Immature natural killer cell (primary cell): ENCODE measurements around the gene TSPAN7. TPM values are rescaled to one million over a fixed set of nuclear protein-coding genes. Genes with fewer than 3 reads are reported as not detected.

Source experiments
- DNase-seq, 3 donors: peaks; one replicate each; pipeline ENCODE4 v3.0.0; 2022; ENCODE audit warnings: mixed read lengths in 1 of 3
- H3K27ac Mint-ChIP-seq, 6 donors: one replicate each; pipeline ENCODE4 v1.8.0; 2020; ENCODE audit warnings: mixed read lengths in 6 of 6, mild to moderate bottlenecking in 5 of 6, inconsistent platforms in 4 of 6, moderate library complexity in 3 of 6
- H3K27me3 Mint-ChIP-seq, 3 donors: one replicate each; pipeline ENCODE4 v1.8.0; 2020 to 2021; ENCODE audit warnings: low read depth in 3 of 3, mild to moderate bottlenecking in 3 of 3, mixed read lengths in 3 of 3, moderate library complexity in 3 of 3, inconsistent platforms in 1 of 3
- H3K36me3 Mint-ChIP-seq, 3 donors: one replicate each; pipeline ENCODE4 v1.8.0; 2020; ENCODE audit warnings: mixed read lengths in 3 of 3, inconsistent platforms in 2 of 3, mild to moderate bottlenecking in 2 of 3
- H3K4me1 Mint-ChIP-seq, 2 donors: one replicate each; pipeline ENCODE4 v1.8.0; 2020; ENCODE audit warnings: inconsistent platforms in 2 of 2, mild to moderate bottlenecking in 2 of 2, mixed read lengths in 2 of 2, moderate library complexity in 1 of 2
- H3K4me3 Mint-ChIP-seq, 5 donors: one replicate each; pipeline ENCODE4 v1.8.0; 2020; ENCODE audit warnings: mild to moderate bottlenecking in 5 of 5, mixed read lengths in 5 of 5, inconsistent platforms in 3 of 5, moderate library complexity in 3 of 5
- H3K9me3 Mint-ChIP-seq, 6 donors: one replicate each; pipeline ENCODE4 v1.8.0; 2020; ENCODE audit warnings: mild to moderate bottlenecking in 6 of 6, mixed read lengths in 6 of 6, inconsistent platforms in 4 of 6, moderate library complexity in 3 of 6
- polyA plus RNA-seq, 3 donors: library from polyadenylated mRNA; unstranded; fragments of 300-500 nt; fragmentation: Illumina TruSeq; gene quantifications; one replicate each; pipeline ENCODE4 v1.2.3, GENCODE V29; 2021

TSPAN7 gene
- polyA plus RNA-seq, 3 donors from 2014 or later, result 0.16 to 0.61 TPM; not detected in 1

DNA sequence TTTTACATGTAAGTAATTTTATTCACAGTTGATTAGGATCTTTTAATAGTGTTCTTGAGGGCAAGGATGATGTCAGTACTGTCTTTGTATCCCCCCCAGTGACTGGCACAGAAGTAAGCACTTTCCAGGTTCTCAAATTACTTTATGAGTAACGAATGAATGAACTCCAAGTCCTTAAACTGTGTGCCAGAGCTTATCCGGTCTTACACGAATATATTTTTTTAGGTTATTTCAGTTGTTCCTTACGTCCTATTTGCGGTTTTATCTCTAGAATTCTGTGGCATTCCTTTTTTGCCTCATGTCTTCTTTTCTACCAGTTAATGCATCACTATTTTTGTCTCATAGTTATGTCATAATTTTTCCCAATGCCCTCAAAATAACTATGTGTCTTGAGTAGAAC, 133.1 kb downstream of the TSPAN7 start:
- DNase-seq, result no peak
- Mint-ChIP-seq H3K9me3 (no peaks in the 10 kb centered on the region), H3K4me3 (no peak overlapping the region), H3K4me1 (no peaks in the 10 kb centered on the region), H3K36me3 (no peaks in the 10 kb centered on the region), H3K27ac (no peak overlapping the region), H3K27me3 (peaks cover 0 to 6% (median 4%) of the 10 kb centered on the region in 3 donors)

DNA sequence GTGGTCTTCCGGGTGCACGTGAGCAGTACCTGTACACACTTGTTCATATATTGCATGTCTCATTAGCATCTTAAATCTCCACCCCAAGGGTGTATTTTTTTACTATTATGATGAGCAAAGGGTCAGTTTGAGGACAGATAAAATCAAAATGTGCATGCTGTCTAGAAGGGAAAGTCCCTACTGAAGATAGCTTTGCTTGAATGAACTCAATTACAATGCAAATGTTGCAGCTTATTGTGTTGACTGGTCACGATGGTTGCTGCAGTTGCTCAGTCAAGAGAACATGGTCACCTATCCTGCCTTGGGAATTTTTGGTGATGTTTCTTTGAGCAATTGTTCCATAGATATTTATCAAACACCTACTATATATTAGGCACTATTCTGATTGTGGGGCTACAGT, 136.1 kb downstream of the TSPAN7 start:
- peaks cover 0 to 3% (median 0%) of the 10 kb centered on the region in 6 donors for H3K9me3 Mint-ChIP-seq
- no peak for DNase-seq
- H3K36me3 Mint-ChIP-seq, result no peaks in the 10 kb centered on the region
- H3K4me1 Mint-ChIP-seq, result peaks cover 0 to 6% of the 10 kb centered on the region in 2 donors
- no peak overlapping the region for H3K27ac Mint-ChIP-seq
- H3K27me3 Mint-ChIP-seq, result peaks cover 2 to 3% (median 3%) of the 10 kb centered on the region in 3 donors
- no peak overlapping the region for H3K4me3 Mint-ChIP-seq

DNA sequence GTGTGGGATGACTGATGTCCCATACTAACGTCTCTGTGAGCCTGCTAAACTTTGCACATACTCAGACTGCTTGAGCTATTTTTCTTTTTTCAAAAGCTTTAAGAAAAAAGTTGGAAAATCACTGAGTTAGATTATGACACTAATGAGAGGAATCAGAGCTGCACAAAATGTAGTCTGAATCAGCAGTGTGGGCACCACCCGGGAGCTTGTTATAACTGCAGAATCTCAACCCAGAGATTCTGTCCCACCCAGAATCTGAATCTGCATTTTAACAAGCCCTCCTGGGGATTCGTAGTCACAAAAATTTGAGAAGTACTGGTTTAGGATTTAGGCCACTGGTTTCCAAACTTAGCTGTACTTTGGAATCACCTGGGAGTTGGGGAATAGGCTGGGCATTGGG, 137.8 kb downstream of the TSPAN7 start:
- H3K4me1 Mint-ChIP-seq, result peaks cover 0 to 6% of the 10 kb centered on the region in 2 donors

DNA sequence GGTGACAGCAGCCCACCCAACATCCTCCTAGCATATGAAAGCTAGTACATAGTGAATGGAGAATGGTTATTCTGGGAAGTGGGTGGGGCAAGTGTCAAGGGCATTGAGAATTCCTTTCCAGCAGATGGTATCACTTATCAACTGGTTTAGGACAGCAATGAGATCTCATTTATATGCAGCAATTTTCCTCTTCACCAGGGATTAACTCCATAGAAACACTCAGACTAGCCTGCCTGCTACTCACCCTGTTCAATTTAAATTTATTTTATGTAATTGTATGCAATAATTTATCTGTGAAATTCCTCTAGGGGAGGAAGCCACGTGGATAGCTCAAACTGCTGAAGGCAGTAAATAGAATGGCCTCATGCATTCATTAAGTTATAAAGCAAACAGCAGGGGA, 138.4 kb downstream of the TSPAN7 start:
- H3K4me3 Mint-ChIP-seq, result no peak overlapping the region
- peaks cover 0 to 6% of the 10 kb centered on the region in 2 donors for H3K4me1 Mint-ChIP-seq
- peaks cover 2 to 6% (median 3%) of the 10 kb centered on the region in 3 donors for H3K27me3 Mint-ChIP-seq
- peaks cover 0 to 3% (median 0%) of the 10 kb centered on the region in 6 donors for H3K9me3 Mint-ChIP-seq
- DNase-seq, result no peak
- H3K27ac Mint-ChIP-seq, result no peak overlapping the region
- no peaks in the 10 kb centered on the region for H3K36me3 Mint-ChIP-seq

More for the DNA sequence above, 137.8 kb downstream of the TSPAN7 start:
- no peak for DNase-seq
- Mint-ChIP-seq H3K27me3 (peaks cover 2 to 6% (median 3%) of the 10 kb centered on the region in 3 donors), H3K4me3 (no peak overlapping the region), H3K27ac (no peak overlapping the region), H3K9me3 (peaks cover 0 to 3% (median 0%) of the 10 kb centered on the region in 6 donors), H3K36me3 (no peaks in the 10 kb centered on the region)

DNA sequence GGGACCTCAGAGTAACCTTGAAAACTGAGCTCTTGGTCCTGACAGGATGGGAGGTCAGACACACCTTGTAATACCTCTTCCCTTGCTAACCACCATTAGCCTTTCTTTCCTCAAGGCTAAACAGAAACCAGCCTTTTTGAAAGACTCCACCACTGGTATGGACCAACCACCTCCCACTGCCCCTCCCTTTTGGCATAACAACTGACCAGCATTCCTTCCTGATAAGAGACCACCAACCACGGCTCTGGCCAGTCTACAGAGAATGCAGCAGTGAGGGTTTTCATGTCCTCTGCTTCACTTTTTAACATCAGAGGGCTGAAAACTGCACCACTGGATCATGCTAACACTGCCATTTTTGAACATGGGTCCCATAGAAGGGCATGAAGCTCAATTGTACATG, 139.7 kb downstream of the TSPAN7 start:
- peaks cover 0 to 3% (median 0%) of the 10 kb centered on the region in 6 donors for H3K9me3 Mint-ChIP-seq
- no peak for DNase-seq
- peaks cover 2 to 6% (median 3%) of the 10 kb centered on the region in 3 donors for H3K27me3 Mint-ChIP-seq
- H3K4me3 Mint-ChIP-seq, result no peak overlapping the region
- H3K27ac Mint-ChIP-seq, result no peak overlapping the region
- peaks cover 0 to 6% of the 10 kb centered on the region in 2 donors for H3K4me1 Mint-ChIP-seq
- H3K36me3 Mint-ChIP-seq, result no peaks in the 10 kb centered on the region

DNA sequence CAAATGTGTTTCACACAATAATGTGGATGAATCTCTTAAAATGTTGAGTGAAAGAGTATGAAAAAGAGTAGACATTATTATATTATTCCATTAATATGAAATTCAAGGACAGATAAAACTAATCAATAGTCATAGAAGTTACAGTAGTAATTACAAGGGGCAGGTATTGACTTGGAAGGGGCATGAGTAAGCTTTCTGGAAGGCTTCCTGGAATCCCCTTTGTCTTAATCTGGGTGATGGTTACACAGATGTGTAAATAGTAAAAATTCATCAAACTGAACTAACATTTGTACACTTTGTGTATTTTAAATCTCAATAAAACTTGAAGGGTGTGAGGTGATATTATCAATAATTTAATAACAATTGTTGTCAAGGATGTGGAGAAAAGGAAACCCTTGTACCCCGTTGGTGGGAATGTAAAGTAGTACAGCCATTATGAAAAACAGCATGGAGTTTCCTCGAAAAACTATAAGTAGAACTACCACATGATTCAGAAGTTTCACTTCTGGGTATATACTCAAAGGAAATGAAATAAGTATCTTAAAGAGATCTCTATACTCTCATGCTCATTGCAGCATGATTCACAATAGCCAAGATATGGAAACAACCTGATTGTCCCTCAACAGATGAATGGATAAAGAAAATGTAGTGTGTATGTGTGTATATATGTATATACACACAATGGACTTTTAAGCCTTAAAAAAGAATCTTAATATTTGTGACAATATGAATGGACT, 143.0 kb downstream of the TSPAN7 start:
- Mint-ChIP-seq H3K4me3 (no peak overlapping the region), H3K36me3 (no peaks in the 10 kb centered on the region), H3K4me1 (peaks cover 0 to 6% of the 10 kb centered on the region in 2 donors), H3K27me3 (peaks cover 2 to 8% (median 5%) of the 10 kb centered on the region in 3 donors), H3K9me3 (peaks cover 0 to 3% (median 0%) of the 10 kb centered on the region in 6 donors), H3K27ac (no peak overlapping the region)
- DNase-seq, result no peak

DNA sequence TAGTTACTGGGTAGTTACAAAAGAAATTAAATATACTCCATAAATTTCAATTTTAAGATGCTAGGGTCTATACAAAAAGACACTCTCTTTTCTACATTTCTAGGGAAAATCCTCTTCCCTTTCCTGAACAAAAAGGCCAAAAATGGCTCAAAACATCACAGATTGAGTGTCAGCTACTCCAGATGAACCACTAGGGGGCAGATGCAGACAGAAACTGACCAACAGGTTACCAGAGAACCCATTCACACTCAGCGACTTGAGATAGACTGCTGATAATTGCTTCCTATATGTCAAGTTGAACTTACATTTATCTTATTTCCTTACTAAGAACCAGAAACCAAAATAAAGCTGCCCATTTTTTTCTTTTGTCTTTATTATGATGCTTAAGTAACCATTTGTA, 156.5 kb downstream of the TSPAN7 start:
- H3K9me3 Mint-ChIP-seq, result peaks cover 0 to 2% (median 0%) of the 10 kb centered on the region in 6 donors
- H3K4me1 Mint-ChIP-seq, result peaks cover 2 to 10% of the 10 kb centered on the region in 2 donors
- H3K27me3 Mint-ChIP-seq, result peaks cover 0 to 12% (median 0%) of the 10 kb centered on the region in 3 donors
- H3K4me3 Mint-ChIP-seq, result no peak overlapping the region
- H3K36me3 Mint-ChIP-seq, result no peaks in the 10 kb centered on the region
- DNase-seq, result no peak
- no peak overlapping the region for H3K27ac Mint-ChIP-seq

DNA sequence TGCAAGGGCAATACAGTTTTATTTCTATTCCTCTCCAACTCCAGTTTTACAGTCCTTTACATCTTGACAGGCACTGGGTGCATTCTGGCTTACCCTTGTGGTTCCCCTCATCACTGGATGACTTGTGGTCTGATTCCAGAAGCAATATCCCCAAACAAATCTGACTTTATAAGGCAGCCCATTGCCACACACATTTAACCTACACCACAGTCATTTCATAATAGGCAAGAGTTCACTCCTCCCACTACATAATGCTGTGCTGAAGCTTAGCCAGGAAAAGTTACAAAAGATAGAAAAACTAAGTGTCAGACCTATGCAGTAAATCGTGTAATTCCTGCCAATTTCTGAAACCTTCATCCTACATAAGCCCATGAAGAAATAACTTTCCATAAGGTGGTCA, 157.0 kb downstream of the TSPAN7 start:
- Mint-ChIP-seq H3K27me3 (peaks cover 0 to 12% (median 0%) of the 10 kb centered on the region in 3 donors), H3K9me3 (peaks cover 0 to 2% (median 0%) of the 10 kb centered on the region in 6 donors), H3K4me1 (peaks cover 2 to 10% of the 10 kb centered on the region in 2 donors), H3K27ac (no peak overlapping the region), H3K4me3 (no peak overlapping the region), H3K36me3 (no peaks in the 10 kb centered on the region)
- DNase-seq, result no peak

DNA sequence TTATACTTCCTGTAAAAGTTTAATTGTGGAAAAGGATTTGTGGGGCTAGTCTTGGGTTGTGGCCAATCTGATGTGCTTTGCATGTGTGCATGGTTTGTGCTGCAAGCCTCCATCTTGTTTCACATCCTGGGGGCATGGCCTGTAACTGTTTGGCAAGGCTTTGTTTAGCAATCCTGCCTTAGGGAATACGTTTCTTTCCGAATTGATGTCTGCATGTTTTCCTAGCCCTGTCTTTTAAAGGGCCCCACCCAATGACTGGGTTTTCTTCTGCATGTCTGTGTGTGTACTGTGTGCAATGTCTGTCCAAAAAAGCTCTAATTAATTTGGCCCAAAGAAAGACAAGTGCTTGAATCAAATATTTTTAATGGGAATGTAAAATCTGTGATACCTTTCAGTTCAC, 165.3 kb downstream of the TSPAN7 start:
- peaks cover 0 to 9% (median 0%) of the 10 kb centered on the region in 3 donors for H3K27me3 Mint-ChIP-seq
- no peaks in the 10 kb centered on the region for H3K36me3 Mint-ChIP-seq
- no peaks in the 10 kb centered on the region for H3K9me3 Mint-ChIP-seq
- H3K4me3 Mint-ChIP-seq, result no peak overlapping the region
- H3K27ac Mint-ChIP-seq, result no peak overlapping the region
- no peak for DNase-seq
- peaks cover 2 to 6% of the 10 kb centered on the region in 2 donors for H3K4me1 Mint-ChIP-seq

DNA sequence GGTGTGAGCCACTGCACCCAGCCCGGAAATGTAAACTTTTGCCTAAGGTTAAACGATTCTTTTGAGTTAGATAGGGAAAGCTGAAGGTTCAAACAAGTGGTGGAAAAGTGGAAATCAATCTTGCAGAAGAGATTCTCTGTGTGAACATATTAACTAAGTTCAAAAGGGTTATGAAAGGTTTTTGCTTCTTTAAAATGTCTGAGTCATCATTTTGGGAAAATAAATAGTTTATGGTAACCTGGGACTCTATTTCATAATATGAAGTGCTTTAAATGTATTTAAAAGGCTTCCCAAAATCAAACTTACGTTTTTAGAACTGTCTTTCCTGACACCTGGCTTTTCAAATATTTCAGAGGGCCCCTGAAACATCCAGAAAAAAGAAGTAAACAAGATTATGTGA, 166.3 kb downstream of the TSPAN7 start:
- no peak for DNase-seq
- no peaks in the 10 kb centered on the region for H3K4me1 Mint-ChIP-seq
- H3K27ac Mint-ChIP-seq, result no peak overlapping the region
- H3K4me3 Mint-ChIP-seq, result no peak overlapping the region
- no peaks in the 10 kb centered on the region for H3K36me3 Mint-ChIP-seq
- no peaks in the 10 kb centered on the region for H3K9me3 Mint-ChIP-seq
- peaks cover 0 to 9% (median 2%) of the 10 kb centered on the region in 3 donors for H3K27me3 Mint-ChIP-seq

DNA sequence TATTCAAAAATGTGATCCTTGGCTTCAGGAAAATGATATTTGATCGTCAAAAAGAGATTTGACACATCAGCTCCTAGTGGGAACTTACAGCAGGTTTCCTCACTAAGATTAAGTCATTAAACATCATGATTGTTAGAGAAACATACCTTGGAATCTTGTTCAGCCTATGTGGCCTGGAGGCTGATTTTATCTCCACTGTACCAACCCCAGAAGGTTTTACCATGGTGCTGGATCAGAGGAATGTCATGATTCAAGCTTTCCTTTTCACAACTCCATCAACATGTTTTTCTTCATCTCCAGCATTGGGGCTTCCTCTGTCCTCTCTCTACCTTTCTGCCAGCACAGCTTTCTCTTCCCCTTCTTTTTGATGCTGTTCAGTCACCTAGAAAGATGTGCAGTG, 171.5 kb downstream of the TSPAN7 start:
- no peak for DNase-seq
- no peak overlapping the region for H3K4me3 Mint-ChIP-seq
- H3K27ac Mint-ChIP-seq, result no peak overlapping the region
- no peaks in the 10 kb centered on the region for H3K9me3 Mint-ChIP-seq
- H3K4me1 Mint-ChIP-seq, result no peaks in the 10 kb centered on the region
- peaks cover 1 to 20% (median 2%) of the 10 kb centered on the region in 3 donors for H3K27me3 Mint-ChIP-seq
- H3K36me3 Mint-ChIP-seq, result no peaks in the 10 kb centered on the region

Other genes with a start within 250 kb of the TSPAN7 start
- gene RPGR, start 234.0 kb upstream of the TSPAN7 start, polyA plus RNA-seq, result 1 to 10 TPM; 4.2 to 7.2 (median 4.4) TPM
- gene OTC, start 208.9 kb upstream of the TSPAN7 start, polyA plus RNA-seq, result not detected
- gene MID1IP1, start 239.9 kb downstream of the TSPAN7 start, polyA plus RNA-seq, result 1 to 10 TPM; 5.7 to 9.7 (median 5.9) TPM